GM21786 (cell line): ENCODE data around the gene JAK1.
A peak's percentile ranks its signal among the peaks of the same experiment; 100 is the strongest.

Experiments used
- ATAC-seq: cut with Tn5 transposase; IDR thresholded peaks from one replicate; pipeline ENCODE4 v1.9.1; 2021; ENCODE audit not compliant: unreplicated experiment

The JAK1 gene

DNA sequence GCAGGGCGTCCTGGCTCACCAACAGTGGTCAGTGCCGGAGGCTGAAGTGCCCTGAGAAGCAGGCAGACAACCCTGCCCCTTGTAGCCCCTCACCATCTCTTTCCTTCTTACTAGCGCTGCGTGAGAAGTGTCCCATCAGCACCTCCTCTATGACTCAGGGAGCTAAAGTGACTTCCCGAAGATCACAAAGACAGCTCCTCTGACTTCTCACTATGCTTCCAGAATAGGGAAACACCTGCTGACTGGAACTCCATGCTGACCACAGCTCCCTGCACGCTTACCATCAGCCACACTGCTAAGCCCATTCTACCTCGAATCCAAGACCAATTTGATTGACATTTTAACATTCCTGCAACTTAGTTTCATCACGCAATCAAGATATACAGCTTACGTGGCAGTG, 92.8 kb downstream of the JAK1 start:
- ATAC-seq = no peak

DNA sequence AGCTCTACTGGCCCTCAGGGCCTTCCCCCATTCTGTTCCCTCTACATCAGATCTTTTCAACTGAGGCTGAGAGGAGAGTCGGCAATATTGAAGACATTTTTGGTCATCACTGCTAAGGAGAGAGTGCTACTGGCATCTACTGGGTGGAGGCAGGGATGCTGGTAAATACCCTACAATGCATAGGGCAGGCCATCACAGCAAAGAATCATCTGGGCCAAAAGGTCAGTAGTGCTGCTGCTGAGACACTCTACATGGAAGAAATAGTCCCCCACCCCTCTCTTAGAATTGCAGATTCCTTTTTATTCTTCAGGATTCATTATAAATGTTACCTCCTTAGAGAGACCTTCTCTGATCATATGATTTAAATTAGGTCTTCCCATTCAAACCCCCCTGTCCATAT, 94.3 kb downstream of the JAK1 start:
- ATAC-seq = no peak

DNA sequence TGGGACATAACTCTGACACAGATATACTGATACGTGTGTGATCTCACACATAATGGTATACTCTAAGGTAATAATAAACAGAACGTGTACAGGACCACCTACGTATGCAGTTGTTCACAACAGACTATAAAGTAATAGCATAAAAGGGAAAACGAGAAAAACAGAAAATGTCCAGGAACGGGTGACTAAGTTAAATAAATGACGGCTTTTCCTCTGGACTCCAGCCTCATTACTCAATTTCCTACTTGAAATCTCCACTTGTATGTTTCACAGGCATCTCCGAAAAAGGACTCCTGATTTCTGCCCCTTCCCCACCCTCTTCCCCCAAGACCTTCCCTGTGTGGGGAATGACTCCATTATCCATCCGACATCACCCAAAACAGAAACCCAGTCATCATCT, 95.1 kb downstream of the JAK1 start:
- ATAC-seq = no peak

DNA sequence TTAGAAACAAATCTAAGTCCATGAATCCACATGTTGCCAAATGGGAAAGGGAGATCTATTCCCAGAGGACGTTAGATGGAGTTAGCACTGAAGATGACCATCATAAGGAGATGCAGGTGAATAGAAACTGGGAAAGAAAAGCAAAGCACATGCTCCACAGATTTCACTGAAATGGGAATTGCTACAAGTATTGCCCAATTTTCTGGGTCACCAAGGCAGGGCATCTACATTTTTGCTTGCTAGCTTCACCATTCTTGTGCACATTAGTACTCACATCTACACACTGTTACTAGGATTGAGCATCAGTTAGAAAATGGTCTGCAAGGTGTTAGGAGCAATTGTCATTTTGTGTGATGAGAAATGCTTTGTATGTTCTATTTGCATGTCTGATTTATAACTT, 99.1 kb downstream of the JAK1 start:
- no peak for ATAC-seq

DNA sequence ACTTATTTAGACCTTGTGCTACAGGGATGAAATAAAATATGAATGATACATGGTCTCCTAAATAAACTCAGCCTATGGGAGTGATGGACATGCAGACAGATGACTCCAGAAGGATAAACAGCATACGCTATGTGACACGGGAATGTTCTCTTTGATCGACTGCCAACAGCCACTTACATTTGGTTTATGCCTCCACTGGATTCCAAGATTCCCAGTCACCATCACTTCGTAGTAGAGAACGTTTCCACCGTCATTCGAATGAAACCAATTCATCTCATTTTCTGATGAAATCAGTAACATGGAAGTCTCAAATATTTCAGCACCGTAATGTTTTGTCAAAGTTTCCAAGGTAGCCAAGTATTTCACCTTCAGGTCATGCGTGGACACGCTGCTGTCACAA, 99.7 kb downstream of the JAK1 start:
- ATAC-seq = no peak

DNA sequence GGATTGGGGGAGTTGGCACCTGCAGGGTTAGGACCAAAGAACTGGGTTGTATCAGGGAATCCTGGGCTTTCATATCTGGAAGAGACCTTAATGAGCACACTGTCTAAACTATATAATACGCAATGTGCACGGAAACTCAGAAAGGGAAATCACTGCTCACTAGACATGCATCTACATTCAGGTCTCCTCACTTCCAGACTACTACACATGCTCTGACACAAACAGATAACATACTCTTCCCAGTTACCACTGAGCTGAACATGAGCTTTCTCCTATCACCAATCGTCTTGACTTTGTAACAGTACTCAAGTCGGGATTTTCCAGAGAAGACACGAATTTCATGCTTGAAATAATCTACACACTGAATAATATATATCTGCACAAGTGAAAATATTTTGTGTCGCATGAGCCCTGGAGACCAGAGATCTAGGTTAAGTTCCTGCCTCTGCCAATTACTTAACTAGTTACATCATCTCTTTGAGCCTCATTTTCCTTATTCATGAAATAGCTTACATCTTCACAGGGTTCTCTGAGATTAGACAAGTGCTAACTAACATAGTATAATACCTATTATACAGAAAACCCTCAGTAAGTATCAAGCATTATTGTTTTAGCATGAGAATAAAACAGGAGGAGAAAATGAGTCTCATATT, 101.1 kb downstream of the JAK1 start:
- ATAC-seq = no peak

DNA sequence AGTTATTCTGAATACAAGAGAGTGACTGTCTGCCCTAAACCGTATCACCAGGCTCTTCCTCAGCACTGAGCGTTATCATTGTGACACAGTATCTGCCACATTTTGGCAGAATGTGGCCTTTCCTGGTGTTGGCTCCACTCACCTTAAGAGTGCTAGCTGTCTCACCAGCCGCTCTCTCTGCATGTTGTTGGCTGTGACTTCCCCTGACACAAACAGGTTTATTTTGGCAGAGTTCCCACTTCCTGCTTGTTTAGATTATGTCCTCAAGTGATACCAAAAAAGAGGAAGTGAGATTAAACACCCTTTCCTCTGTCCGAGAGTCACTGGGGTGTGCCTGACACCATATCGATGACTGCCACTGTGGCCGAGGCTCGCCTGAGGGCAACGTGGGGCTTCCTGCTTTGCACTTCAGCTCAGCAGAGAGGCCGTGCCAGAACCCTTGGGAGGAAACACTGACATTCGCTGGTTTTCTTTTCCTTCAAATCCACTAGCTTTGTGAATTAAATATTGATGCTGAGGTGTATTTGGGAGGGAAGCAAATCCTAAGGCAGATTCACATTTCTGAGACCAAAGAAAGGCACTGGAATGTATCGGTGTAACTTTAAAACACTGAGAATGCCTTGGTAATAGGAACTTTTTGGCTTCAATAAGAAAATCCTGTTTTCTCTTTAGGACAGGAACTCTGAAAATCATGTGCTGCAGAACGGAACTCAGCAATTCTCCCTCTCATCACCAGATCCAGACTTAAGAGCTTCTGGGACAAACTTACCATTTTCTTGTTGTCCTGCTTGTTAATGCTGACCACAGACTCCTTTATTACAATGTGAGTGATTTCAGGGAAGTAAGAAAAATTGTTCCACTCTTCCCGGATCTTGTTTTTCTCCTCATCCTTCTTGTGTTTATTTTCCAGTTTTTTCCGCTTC, 102.1 kb downstream of the JAK1 start:
- ATAC-seq = peak; percentile 100

DNA sequence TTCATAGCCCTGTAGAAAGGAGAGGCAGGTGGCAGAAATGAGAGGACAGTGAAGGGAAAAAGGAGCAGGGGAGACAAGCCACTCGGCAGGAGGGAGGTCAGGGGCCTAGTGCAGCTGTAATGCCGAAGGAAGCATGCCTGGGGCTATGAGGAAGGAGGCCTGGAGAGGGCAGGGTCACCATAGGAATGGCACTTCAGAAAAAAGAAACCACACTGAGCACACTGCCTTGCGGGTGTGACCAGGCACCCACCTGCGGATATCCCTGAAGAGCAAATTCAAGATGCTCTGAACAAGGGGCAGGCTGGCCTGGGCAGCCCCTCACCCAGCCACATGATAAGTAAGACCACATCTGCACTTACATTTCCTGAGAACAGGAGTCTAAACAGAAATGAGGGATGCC, 104.7 kb downstream of the JAK1 start:
- no peak for ATAC-seq

DNA sequence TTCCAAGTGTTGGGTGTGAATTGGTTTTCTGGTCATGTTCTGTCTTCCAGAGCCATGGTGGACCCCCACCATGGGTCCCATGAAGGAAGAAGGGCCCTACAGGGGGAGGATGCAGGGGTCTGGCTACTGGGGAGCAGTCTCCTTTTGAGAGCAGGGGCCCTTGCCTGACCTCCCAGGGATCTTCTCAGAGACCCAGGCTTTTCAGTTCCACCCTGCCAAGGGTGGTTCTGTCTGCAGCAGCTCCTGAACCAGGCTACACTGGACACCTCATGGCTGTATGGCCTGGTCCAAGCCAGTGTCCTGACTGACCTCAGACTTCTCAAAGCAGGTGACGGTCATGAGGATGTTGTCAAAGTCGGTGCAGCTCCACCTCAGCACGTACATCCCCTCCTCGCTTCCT, 109.0 kb downstream of the JAK1 start:
- no peak for ATAC-seq

DNA sequence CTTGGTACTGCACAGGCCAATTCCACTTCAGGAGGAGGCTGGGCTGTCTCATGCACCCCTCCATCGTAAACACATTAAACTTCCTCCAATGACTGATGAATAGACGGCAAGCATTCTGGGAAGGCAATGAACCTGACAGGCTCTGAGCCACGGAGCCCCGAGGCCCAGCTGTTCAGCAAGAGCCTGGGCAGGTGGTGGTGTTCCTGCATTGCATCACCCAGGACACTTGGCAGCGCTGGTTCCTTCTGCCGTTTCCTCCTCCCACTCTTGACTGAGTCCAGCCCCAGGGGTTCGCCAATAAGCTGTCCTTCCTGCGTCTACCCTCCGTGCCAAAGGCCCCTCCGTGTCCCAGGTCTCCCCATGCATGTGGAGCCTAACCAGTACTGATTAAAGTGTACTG, 109.8 kb downstream of the JAK1 start:
- no peak for ATAC-seq

DNA sequence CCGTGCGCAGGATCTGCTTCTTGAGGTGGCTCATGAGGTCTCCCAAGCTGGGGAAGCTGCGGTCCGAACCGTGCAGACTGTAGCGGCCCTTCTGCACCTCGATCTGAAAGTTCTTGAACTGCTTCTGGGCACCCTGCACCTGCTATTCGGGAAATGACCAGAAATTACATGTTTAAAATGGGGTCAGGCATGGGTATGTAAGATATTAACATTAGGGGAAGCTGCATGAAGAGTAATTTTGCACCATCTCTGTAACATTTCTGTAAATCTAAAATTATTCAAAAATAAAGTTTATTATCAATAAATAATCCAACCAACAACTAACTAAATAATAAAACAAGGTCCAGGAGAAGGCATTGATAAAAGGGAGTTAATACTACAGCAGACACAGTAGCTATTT, 110.8 kb downstream of the JAK1 start:
- no peak for ATAC-seq

DNA sequence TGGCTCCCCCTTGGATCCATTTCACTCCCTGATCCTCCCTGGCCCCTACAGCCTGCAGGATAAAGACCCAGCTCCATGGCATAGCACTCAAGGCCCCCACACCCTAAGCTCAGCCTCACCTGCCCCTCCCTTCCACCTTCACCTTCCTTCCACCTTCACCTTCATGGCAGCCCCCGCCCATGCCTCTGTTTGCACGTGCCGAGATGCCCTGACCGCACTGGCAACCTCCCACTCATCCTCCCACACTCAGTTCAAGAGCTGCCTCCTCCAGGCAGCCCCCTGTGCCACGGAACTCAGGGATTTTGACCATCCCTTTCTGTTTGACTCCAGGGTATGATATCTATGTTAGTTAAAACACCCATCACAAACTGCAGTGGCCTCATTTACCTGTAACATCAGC, 111.7 kb downstream of the JAK1 start:
- ATAC-seq = no peak

DNA sequence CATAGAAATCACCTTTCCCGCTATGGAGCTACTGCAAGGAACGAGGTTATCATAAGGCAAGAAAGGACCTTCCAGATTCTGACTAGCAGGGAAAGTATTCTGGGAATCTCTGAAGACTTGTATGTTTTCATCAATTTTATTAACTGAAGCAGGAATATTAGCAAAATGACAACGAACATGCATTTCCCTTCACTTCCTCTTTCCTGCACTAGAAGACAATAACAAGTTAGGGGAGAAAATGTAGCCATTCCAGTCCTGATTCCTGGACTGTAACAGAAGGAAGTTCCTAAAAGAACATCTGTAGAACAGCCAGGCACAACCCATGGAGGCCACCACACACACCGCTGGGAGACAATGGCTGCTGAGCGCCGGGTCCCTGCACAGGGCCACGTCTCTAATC, 114.7 kb downstream of the JAK1 start:
- no peak for ATAC-seq

DNA sequence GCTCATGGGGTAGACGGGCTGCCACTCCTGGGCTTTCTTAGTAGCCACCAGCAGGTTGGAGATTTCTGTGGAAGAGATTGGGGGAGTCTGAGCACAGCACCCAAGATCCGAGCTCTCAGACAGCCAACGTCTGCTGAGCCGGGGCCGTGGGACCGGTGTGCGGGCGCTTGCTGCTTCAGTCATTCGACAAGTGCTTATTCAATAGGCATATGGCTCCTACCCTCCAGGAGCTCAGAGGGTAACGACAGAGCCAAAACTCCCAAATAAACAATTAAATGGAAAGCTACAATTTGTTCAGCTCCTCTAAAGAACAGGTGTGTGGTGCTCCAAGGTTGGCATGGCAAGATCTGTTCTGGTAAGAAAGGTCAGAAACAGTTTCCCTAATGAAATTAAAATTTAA, 115.5 kb downstream of the JAK1 start:
- no peak for ATAC-seq

DNA sequence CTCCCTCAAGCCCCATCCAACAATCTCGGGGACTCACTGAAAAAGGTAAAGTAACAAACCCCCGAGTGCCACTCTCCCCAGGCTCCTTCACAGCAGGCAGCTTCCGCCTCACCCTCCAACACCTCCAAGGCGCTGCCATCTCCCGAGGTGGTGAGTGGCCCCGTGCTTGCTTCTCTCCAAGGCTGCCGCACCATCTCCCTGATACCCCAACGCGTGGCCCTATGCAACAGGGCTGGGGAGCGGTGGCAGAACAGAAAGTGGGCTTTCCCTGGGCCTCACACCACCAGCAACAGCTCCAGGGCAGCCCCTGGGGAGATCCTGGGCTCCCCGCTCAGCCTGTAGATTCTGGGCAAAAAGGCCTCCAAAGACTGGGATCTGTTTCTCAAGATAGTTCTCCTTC, 116.4 kb downstream of the JAK1 start:
- ATAC-seq = no peak

DNA sequence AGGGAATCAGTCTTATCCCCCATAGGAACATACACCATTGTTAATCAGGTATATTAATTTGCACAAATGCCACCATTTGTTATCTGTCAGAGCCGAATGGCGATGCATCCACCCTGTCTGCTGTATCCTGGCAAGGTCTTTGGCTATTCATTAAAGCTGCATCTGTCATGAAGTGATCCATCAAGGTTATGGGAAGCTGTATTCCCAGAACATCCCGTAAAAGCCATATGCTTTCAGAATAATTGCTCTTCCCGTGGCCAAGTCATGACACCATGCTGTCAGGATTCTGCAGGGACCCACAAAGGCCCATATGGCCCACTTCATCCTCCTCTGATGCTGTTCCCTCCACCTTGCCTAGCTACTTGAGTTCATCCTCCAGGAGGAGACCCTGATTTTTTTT, 117.5 kb downstream of the JAK1 start:
- no peak for ATAC-seq

DNA sequence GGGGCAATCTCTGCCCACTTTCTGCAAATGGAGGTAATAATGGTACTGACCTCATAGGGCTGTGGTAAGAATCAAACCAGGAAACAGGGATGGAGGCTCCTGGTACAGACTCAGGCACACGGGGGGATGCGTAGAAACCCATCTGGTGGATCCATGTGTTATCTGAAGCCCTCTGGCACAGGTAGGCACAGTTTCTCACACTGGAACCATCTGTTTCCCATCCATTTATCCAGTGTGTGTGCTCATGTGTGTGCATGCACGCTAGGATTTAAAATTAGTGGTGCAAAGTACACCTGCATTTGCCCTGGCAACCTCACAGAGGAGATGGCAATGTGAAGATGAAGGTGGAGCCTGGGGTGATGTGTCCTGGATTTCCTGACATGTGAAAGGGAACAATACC, 118.2 kb downstream of the JAK1 start:
- no peak for ATAC-seq

DNA sequence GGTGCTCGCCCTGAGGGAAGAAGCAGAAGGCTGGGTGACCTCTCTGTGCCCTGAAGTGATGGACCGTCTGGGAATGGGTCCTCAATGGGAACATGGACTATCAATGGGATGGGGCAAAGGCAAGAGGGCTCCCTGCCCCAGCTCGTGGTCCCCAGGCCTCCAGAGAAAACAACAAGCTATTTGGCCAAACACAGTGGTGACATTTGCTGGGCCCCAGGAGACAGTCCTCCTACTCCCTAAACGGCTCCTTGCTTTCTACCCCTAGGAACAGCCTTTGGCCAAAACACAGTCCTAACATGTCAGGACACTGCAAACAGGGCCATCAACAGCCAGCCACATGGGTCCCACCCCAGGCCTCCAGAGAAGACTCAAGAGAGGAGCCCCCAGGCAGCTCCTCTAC, 118.7 kb downstream of the JAK1 start:
- ATAC-seq = no peak

DNA sequence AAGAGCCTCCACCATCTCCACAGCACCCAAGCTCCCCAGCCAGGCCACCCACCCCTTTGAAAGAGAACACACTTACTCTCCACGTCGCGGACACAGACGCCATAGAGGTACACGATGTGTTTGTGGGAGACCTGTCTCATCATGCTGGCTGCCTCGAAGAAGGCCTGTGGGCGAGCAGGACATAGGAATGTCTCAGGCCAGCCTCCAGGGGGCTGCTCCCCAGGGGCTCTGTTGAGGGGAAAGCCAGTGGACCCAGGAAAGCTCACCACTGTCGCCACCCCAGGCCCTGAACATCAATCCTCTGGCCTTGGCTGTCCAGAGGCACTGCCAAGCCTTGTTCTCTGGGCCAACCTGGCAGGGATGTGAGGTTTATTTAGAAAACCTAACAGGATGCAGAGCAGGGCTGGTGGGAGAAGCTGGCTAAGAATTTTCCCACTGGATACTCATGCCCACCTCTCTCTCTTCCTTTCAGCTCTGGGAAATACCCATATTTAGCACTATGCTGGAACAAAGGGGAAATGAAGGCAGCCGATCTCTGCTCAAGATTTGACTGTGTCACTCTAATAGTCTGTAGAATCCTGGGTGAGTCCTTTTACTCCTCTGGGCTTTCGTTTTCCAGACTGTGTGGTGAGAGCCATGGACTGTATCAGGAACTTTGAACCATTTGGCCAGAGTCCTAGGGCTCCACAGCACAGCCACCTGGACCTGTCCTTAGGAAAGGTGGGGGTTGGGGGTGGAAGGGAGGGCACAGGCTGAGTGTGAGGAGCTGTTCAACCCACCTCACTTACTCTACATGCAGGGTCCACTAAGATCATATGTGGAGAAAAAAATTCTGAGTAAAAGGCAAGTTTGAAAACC, 119.5 kb downstream of the JAK1 start:
- ATAC-seq = no peak

DNA sequence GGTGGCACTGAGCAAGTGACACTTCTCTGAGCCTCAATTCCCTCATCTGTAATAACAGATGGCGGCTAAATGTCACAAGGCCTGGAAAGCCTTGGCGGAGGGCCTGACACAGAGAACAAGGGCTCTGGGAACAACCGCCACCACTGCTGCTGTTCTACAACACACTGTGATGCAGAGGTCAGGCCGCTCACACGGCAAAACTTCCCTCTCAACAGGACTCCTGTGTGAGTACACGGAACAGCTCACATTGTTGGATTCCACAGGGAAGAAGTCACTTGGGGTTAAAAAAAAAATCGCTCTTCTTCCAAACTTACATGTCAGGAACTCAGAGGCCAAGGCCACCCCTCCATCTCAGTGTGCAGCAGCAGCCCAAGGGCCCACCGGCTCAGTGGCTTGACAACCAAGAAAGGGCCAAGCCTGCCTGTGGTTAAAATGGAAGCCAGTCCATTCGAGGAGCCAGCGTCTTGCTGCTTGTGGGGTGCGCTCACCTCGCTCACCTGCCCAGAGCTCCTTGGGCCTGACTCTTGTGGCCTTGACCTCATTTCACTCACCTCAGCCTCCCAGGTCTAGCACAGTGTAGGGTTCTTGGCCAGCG, 120.4 kb downstream of the JAK1 start:
- ATAC-seq = no peak

DNA sequence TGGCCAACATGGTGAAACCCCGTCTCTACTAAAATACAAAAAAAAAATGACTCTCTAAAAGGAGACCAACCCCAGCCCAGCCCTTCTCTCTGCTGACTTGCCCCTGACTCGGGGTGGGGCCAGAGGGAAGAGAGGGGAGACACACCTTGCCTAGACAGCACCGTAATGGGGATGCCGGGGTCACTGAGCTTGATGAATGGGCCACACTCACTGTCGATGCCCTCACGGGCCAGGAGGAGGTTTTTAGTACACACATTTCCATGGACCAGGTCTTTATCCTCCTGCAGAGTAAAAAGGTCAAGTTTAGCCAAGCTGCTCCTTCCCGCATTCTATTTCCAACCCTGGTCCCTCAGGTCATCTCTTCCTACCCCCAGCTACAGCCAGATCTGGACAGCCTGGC, 121.7 kb downstream of the JAK1 start:
- ATAC-seq = no peak
